Activated naive CD8-positive, alpha-beta T cell treated with anti-CD3 and anti-CD28 coated beads for 36 hours (primary cell): Measurements from ENCODE around the gene ADGRE1. TPM values are rescaled to one million over a fixed set of nuclear protein-coding genes. Genes with fewer than 3 reads are reported as not detected.
"Not testable (repeated sequence)": the region's sequence is repeated elsewhere in the genome, so short reads cannot be mapped to it uniquely, and the experiment has no call there.

Source experiments
- DNase-seq: peaks from one replicate; pipeline ENCODE4 v3.0.0; 2021
- H3K27ac Mint-ChIP-seq: one replicate; pipeline ENCODE4 v1.8.0; 2022; ENCODE audit warnings: mild to moderate bottlenecking, moderate library complexity, mixed read lengths
- H3K27me3 Mint-ChIP-seq: one replicate; pipeline ENCODE4 v1.8.0; 2022; ENCODE audit warnings: mild to moderate bottlenecking, mixed read lengths
- H3K36me3 Mint-ChIP-seq: one replicate; pipeline ENCODE4 v1.8.0; 2021; ENCODE audit warnings: mild to moderate bottlenecking, mixed read lengths
- H3K4me1 Mint-ChIP-seq: one replicate; pipeline ENCODE4 v1.8.0; 2021; ENCODE audit warnings: mixed read lengths
- H3K4me3 Mint-ChIP-seq: one replicate; pipeline ENCODE4 v1.8.0; 2022; ENCODE audit warnings: mild to moderate bottlenecking, moderate library complexity, mixed read lengths
- H3K9me3 Mint-ChIP-seq: one replicate; pipeline ENCODE4 v1.8.0; 2022; ENCODE audit warnings: mixed read lengths
- total RNA-seq, 2 experiments: library from RNA; stranded (reverse); gene quantifications; one replicate each; pipeline ENCODE4 v1.2.3, GENCODE V29; 2021

Gene ADGRE1
- total RNA-seq, 2 experiments from 2014 or later, result 0.88 to 1.3 TPM

GRCh38 chr19:6864325-6864940, 22.9 kb upstream of the ADGRE1 start:
- Mint-ChIP-seq H3K4me1 (peaks cover 24% of the 10 kb centered on the region), H3K36me3 (no peaks in the 10 kb centered on the region), H3K27ac (no peak overlapping the region)

DNA sequence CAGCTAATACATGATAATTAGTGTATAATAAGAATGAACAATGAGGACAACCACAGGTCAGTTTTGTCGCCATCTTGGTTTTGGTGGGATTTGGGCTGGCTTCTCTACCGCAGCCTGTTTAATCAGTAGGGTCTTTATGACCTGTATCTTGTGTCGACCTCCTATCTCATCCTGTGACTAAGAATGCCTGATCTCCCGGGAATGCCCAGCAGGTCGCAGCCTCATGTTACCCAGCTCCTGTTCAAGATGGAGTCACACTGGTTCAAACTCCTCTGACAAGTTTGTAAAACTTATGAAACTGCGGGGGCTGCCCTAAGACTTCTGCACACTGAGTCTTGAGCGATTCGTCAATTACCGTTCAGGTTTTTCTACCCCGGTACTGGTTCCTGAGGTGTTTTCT, 21.5 kb upstream of the ADGRE1 start:
- Mint-ChIP-seq H3K4me3 (no peak overlapping the region), H3K36me3 (no peaks in the 10 kb centered on the region), H3K4me1 (peaks cover 24% of the 10 kb centered on the region), H3K27me3 (no peaks in the 10 kb centered on the region), H3K9me3 (no peaks in the 10 kb centered on the region), H3K27ac (no peak overlapping the region)
- no peak for DNase-seq

More at GRCh38 chr19:6864325-6864940, 22.9 kb upstream of the ADGRE1 start:
- H3K27me3 Mint-ChIP-seq, result no peaks in the 10 kb centered on the region
- DNase-seq, result no peak
- no peaks in the 10 kb centered on the region for H3K9me3 Mint-ChIP-seq
- no peak overlapping the region for H3K4me3 Mint-ChIP-seq

GRCh38 chr19:6866741-6867151, 20.6 kb upstream of the ADGRE1 start:
- no peak for DNase-seq
- Mint-ChIP-seq H3K27me3 (no peaks in the 10 kb centered on the region), H3K9me3 (no peaks in the 10 kb centered on the region), H3K4me3 (no peak overlapping the region), H3K36me3 (no peaks in the 10 kb centered on the region), H3K4me1 (peaks cover 23% of the 10 kb centered on the region), H3K27ac (no peak overlapping the region)

DNA sequence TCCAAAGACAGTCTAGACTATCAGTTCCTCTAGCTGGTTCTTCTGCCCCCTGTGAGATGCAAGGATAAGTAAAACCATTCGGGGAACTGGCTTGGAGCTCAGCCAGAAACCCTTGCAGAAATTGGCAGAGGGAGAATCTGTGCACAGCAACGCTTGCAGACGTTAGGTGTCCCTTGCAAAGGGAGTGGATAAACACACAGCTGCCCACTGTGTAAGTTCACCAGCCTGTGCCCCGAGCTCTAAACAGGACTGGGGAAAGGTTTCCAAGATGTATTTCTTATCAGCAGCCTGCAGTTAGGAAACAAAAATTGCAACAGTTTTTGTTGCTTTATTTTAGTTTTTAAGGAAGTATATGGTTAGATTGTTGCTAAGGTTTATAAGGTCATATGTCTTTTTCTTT, 19.0 kb upstream of the ADGRE1 start:
- Mint-ChIP-seq H3K27me3 (no peaks in the 10 kb centered on the region), H3K4me1 (peaks cover 15% of the 10 kb centered on the region), H3K36me3 (no peaks in the 10 kb centered on the region), H3K4me3 (no peak overlapping the region), H3K27ac (no peak overlapping the region), H3K9me3 (peaks cover 3% of the 10 kb centered on the region)
- DNase-seq, result no peak

DNA sequence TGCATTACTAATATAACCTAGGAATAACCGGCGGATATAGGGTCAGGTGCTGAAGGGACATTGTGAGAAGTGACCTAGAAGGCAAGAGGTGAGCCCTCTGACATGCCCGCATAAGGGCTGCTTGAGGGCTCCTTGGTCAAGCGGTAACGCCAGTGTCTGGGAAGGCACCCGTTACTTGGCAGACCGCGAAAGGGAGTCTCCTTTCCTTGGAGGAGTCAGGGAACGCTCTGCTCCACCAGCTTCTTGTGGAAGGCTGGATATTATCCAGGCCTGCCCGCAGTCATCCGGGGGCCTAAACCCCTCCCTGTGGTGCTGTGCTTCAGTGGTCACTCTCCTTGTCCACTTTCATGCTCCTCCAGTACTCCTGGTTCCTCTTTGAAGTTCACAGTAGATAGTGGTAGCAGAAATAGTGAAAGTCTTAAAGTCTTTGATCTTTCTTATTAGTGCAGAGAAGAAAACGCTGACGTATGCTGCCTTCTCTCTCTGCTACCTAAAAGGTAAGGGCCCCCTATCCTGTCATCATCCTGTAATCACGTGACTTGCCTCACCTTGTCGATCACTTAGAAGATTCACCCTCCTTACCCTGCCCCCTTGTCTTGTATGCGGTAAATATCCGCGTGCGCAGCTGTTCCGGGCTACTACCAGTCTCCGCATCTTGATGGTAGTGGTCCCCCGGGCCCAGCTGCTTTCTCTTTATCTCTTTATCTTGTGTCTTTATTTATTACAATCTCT, 18.1 kb upstream of the ADGRE1 start:
- not testable (repeated sequence) for H3K9me3 Mint-ChIP-seq, H3K27ac Mint-ChIP-seq, H3K27me3 Mint-ChIP-seq, H3K36me3 Mint-ChIP-seq, H3K4me3 Mint-ChIP-seq, DNase-seq
- peaks cover 13% of the 10 kb centered on the region for H3K4me1 Mint-ChIP-seq

GRCh38 chr19:6873708-6874431, 13.5 kb upstream of the ADGRE1 start:
- H3K36me3 Mint-ChIP-seq, result no peaks in the 10 kb centered on the region
- H3K4me3 Mint-ChIP-seq, result no peak overlapping the region
- no peaks in the 10 kb centered on the region for H3K27me3 Mint-ChIP-seq
- H3K27ac Mint-ChIP-seq, result no peak overlapping the region
- peaks cover 3% of the 10 kb centered on the region for H3K9me3 Mint-ChIP-seq
- DNase-seq, result no peak
- no peaks in the 10 kb centered on the region for H3K4me1 Mint-ChIP-seq

- H3K36me3 Mint-ChIP-seq, result no peaks in the 10 kb centered on the region
- peaks cover 3% of the 10 kb centered on the region for H3K9me3 Mint-ChIP-seq
- H3K4me1 Mint-ChIP-seq, result no peaks in the 10 kb centered on the region
- no peaks in the 10 kb centered on the region for H3K27me3 Mint-ChIP-seq
- no peak overlapping the region for H3K27ac Mint-ChIP-seq
- no peak for DNase-seq
- H3K4me3 Mint-ChIP-seq, result no peak overlapping the region
These were observed 12.2 kb upstream of the ADGRE1 start for GRCh38 chr19:6875218-6875617.

- H3K4me1 Mint-ChIP-seq, result no peaks in the 10 kb centered on the region
- no peak for DNase-seq
These were observed 10.6 kb upstream of the ADGRE1 start for GRCh38 chr19:6876748-6877147.

DNA sequence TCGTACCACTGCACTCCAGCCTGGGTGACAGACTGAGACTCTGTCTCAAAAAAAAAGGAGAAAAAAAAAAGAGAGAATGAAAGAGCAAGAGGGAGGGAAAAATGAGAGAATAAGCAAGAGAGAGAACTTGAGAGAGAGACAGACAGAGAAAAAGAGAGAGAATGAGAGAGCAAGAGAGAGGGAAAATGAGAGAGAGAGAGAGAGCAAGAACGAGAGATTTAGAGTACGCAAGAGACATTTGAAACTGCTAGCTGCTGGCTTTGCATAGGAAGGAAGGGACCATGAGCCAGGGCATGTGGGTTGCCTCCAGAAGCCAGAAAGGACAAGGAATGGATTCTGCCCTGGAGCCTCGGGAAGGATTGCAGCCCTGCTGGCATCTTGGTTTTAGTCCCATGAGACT, 9.6 kb upstream of the ADGRE1 start:
- no peaks in the 10 kb centered on the region for H3K36me3 Mint-ChIP-seq
- no peaks in the 10 kb centered on the region for H3K27me3 Mint-ChIP-seq
- no peaks in the 10 kb centered on the region for H3K9me3 Mint-ChIP-seq
- H3K4me1 Mint-ChIP-seq, result no peaks in the 10 kb centered on the region
- H3K27ac Mint-ChIP-seq, result no peak overlapping the region
- H3K4me3 Mint-ChIP-seq, result no peak overlapping the region
- DNase-seq, result no peak

More at GRCh38 chr19:6876748-6877147, 10.6 kb upstream of the ADGRE1 start:
- peaks cover 3% of the 10 kb centered on the region for H3K9me3 Mint-ChIP-seq
- no peaks in the 10 kb centered on the region for H3K27me3 Mint-ChIP-seq
- H3K36me3 Mint-ChIP-seq, result no peaks in the 10 kb centered on the region
- no peak overlapping the region for H3K4me3 Mint-ChIP-seq
- no peak overlapping the region for H3K27ac Mint-ChIP-seq

- DNase-seq, result no peak
- H3K4me3 Mint-ChIP-seq, result no peak overlapping the region
- H3K36me3 Mint-ChIP-seq, result peaks cover 12% of the 10 kb centered on the region
- peaks cover 28% of the 10 kb centered on the region for H3K4me1 Mint-ChIP-seq
- peaks cover 12% of the 10 kb centered on the region for H3K9me3 Mint-ChIP-seq
- no peaks in the 10 kb centered on the region for H3K27me3 Mint-ChIP-seq
- H3K27ac Mint-ChIP-seq, result no peak overlapping the region
These were observed 992 bp upstream of the ADGRE1 start for GRCh38 chr19:6886277-6886897.

DNA sequence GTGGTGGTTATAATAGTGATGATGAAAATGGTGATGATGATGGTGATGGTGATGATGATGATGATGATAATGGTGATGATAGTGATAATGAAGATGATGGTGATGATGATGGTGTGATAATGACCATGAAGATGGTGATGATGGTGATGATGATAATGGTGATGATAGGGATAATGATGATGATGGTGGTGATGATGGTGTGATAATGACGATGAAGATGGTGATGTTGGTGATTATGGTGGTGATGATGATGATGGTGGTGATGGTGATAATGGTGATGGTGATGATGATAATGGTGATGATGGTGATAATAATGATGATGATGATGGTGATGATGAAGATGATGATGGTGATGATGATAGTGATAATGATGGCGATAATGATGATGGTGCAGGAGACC, 1.6 kb downstream of the ADGRE1 start:
- H3K4me1 Mint-ChIP-seq, result peaks cover 50% of the 10 kb centered on the region
- H3K9me3 Mint-ChIP-seq, result peaks cover 32% of the 10 kb centered on the region
- H3K27ac Mint-ChIP-seq, result no peak overlapping the region
- no peak overlapping the region for H3K4me3 Mint-ChIP-seq
- peaks cover 33% of the 10 kb centered on the region for H3K36me3 Mint-ChIP-seq
- no peaks in the 10 kb centered on the region for H3K27me3 Mint-ChIP-seq
- no peak for DNase-seq

- no peak for DNase-seq
- Mint-ChIP-seq H3K36me3 (peaks cover 40% of the 10 kb centered on the region), H3K27ac (peak overlapping the region; percentile 89), H3K4me1 (peaks cover 50% of the 10 kb centered on the region), H3K4me3 (no peak overlapping the region), H3K9me3 (peaks cover 45% of the 10 kb centered on the region), H3K27me3 (no peaks in the 10 kb centered on the region)
These were observed 3.1 kb downstream of the ADGRE1 start for GRCh38 chr19:6890401-6890913.

- Mint-ChIP-seq H3K4me3 (peak overlapping the region; percentile 11), H3K9me3 (peaks cover 50% of the 10 kb centered on the region), H3K27ac (peak overlapping the region; percentile 89), H3K27me3 (no peaks in the 10 kb centered on the region), H3K4me1 (peaks cover 50% of the 10 kb centered on the region), H3K36me3 (peaks cover 42% of the 10 kb centered on the region)
- peak; percentile 26 for DNase-seq
These were observed 3.6 kb downstream of the ADGRE1 start for GRCh38 chr19:6890938-6891337.

- Mint-ChIP-seq H3K27me3 (no peaks in the 10 kb centered on the region), H3K4me3 (peak overlapping the region; percentile 30), H3K27ac (peak overlapping the region; percentile 89), H3K36me3 (peaks cover 46% of the 10 kb centered on the region), H3K4me1 (peaks cover 43% of the 10 kb centered on the region), H3K9me3 (peaks cover 53% of the 10 kb centered on the region)
- no peak for DNase-seq
These were observed 4.5 kb downstream of the ADGRE1 start for GRCh38 chr19:6891761-6892385.
